ENCODE measurements around the gene ZNF69. TPM values are rescaled to one million over a fixed set of nuclear protein-coding genes. Genes with fewer than 3 reads are reported as not detected.
"Not testable (repeated sequence)": the region's sequence is repeated elsewhere in the genome, so short reads cannot be mapped to it uniquely, and the experiment has no call there.

Gene ZNF69
- total RNA-seq, 2 donors from 2014 or later = 24.6 to 28.8 TPM

DNA sequence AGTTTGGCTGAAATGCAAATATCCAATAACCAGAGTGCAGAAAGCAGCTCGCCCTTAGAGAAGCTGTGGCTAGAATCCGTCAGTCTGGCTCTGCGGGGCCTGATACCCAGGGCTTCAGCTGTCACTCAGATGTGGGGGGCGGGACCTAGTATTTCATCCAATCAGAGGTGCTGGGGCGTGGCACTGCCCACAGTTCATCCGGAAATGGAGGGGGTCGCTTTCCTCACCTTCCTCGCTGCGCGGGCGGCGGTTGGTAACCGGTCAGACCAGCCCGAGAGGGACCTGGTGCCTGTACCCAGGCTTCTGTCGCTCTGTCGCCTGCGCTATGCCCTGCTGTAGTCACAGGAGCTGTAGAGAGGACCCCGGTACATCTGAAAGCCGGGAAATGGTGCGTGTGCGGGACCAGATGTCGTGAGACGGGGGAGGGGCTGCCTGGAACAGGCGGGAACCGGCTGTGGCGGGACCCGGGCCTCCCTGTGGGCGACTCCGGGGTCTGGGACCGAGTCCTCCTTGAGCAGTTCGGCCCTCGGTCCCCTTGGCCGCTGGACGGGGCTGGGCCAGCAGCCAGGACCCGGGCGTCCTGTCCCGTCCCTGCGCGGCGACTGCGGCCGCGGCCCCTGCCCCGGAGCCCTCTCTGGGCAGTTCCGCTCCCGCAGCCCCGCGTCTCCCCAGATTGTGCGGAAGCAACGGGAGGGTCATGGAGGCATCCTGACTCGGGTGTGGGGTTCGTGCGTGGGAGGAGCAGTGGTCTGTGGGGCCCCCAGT is 37.5 kb downstream of the ZNF69 start, which contains the start of gene ZNF700:
Gene ZNF700, plus strand, starts transcription at position 222 of the 765 bp plus-strand sequence. Its CDS starts 104 bp downstream, at position 326.
- H3K4me3 ChIP-seq (ENCODE audit: low read length) = peak within 1 kb of the TSS; percentile 96
- H3K27ac ChIP-seq (ENCODE audit: low read depth, low read length) = peak within 1 kb of the TSS; percentile 55
- peaks cover 22% of the 10 kb centered on the region for H3K4me1 Mint-ChIP-seq
- peaks cover 6% of the 10 kb centered on the region for H3K27me3 Mint-ChIP-seq (ENCODE audit: insufficient read depth)
- peaks cover 30% of the 10 kb centered on the region for H3K36me3 Mint-ChIP-seq (ENCODE audit: low read depth)
- H3K27me3 ChIP-seq (ENCODE audit: control insufficient read depth, insufficient read depth, low read length, poor library complexity, severe bottlenecking) = no peaks in the 10 kb centered on the region
- peak within 1 kb of the TSS; percentile 93 for H3K9ac ChIP-seq (ENCODE audit: extremely low read depth, low read length, poor library complexity, severe bottlenecking)
- peak within 1 kb of the TSS; percentile 92 for H3K4me3 Mint-ChIP-seq
- H3K4me1 ChIP-seq (ENCODE audit: control insufficient read depth, insufficient read depth, low read length) = peaks cover 4% of the 10 kb centered on the region
- TF ChIP-seq, protein P1, sequence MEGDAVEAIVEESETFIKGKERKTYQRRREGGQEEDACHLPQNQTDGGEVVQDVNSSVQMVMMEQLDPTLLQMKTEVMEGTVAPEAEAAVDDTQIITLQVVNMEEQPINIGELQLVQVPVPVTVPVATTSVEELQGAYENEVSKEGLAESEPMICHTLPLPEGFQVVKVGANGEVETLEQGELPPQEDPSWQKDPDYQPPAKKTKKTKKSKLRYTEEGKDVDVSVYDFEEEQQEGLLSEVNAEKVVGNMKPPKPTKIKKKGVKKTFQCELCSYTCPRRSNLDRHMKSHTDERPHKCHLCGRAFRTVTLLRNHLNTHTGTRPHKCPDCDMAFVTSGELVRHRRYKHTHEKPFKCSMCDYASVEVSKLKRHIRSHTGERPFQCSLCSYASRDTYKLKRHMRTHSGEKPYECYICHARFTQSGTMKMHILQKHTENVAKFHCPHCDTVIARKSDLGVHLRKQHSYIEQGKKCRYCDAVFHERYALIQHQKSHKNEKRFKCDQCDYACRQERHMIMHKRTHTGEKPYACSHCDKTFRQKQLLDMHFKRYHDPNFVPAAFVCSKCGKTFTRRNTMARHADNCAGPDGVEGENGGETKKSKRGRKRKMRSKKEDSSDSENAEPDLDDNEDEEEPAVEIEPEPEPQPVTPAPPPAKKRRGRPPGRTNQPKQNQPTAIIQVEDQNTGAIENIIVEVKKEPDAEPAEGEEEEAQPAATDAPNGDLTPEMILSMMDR (conservative IDR thresholded peaks at IDR 0.05) = no peak
- 0 to 2% methylated on average over 22 to 53 of the region's 53 CpGs for WGBS, 2 experiments (ENCODE audit: insufficient coverage in 1 of 2, insufficient read length in 1 of 2)
- H3K36me3 ChIP-seq (ENCODE audit: control insufficient read depth, insufficient read depth, low read length) = peaks cover 10% of the 10 kb centered on the region
- peak within 1 kb of the TSS; percentile 98 for H3K27ac Mint-ChIP-seq
- H3K9me3 ChIP-seq (ENCODE audit: control insufficient read depth, low read length) = peaks cover 26% of the 10 kb centered on the region
- H3K9me3 Mint-ChIP-seq = peaks cover 49% of the 10 kb centered on the region
- peak; percentile 98 for DNase-seq

DNA sequence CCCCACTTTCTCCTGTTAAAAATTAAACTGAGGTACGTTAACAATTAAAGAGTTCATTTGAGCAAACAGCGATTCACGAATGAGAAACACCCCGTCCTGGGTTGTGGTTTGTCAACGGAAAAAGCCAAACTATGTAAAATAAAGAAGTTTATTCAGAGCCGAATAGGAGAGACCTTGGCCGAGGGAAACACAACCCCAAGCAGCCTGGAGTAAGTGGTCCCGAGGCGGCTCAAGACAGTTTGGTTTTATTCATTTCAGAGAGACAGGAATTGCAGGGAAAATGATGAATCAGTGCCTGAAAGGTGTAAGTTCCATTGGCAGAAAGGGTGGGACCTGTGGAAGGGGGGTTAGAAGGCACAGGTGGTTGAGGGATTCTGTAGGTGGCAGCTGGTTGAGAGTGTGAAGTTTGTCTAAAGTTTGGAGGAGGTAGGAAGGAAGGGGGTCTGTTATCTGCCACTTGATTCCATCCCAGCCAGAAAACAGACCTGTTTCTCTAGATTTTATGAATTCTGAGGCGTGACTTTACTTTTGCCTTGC is 38.1 kb downstream of the ZNF69 start:
- Mint-ChIP-seq H3K4me1 (peaks cover 22% of the 10 kb centered on the region), H3K9me3 (peaks cover 54% of the 10 kb centered on the region), H3K27ac (peak overlapping the region; percentile 89), H3K4me3 (peak overlapping the region; percentile 92), H3K36me3 (ENCODE audit: low read depth) (peaks cover 37% of the 10 kb centered on the region)
- H3K27ac ChIP-seq (ENCODE audit: low read depth, low read length); DNase-seq; H3K4me1 ChIP-seq (ENCODE audit: control insufficient read depth, insufficient read depth, low read length); H3K27me3 ChIP-seq (ENCODE audit: control insufficient read depth, insufficient read depth, low read length, poor library complexity, severe bottlenecking); H3K27me3 Mint-ChIP-seq (ENCODE audit: insufficient read depth): not testable (repeated sequence)
- Histone ChIP-seq H3K9ac (ENCODE audit: extremely low read depth, low read length, poor library complexity, severe bottlenecking) (peak overlapping the region; percentile 93), H3K4me3 (ENCODE audit: low read length) (peak overlapping the region; percentile 96), H3K36me3 (ENCODE audit: control insufficient read depth, insufficient read depth, low read length) (peaks cover 14% of the 10 kb centered on the region), H3K9me3 (ENCODE audit: control insufficient read depth, low read length) (peaks cover 28% of the 10 kb centered on the region)
- WGBS, 2 experiments (ENCODE audit: insufficient coverage in 1 of 2, insufficient read length in 1 of 2) = 4 to 18% methylated on average over 9 to 10 of the region's 10 CpGs

DNA sequence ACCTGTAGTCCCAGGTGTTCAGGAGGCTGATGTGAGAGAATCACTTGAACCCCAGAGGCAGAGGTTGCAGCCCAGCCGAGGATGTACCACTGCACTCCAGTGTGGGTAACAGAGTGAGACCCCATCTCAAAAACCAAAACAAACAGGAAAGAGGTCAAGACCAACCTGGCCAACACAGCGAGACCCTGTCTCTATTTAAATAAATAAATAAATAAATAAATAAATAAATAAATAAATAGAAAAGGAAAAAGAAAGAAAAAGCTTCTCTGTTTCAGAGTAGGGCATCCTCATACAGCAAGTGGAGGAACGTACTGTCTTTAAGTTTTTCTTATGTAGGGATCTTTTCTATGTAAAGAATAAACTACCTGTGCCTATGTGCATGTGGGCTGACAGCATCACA is 39.6 kb downstream of the ZNF69 start:
- Mint-ChIP-seq H3K27ac (no peak overlapping the region), H3K36me3 (ENCODE audit: low read depth) (peaks cover 50% of the 10 kb centered on the region), H3K27me3 (ENCODE audit: insufficient read depth) (peaks cover 6% of the 10 kb centered on the region), H3K4me1 (peaks cover 21% of the 10 kb centered on the region), H3K9me3 (peaks cover 65% of the 10 kb centered on the region), H3K4me3 (no peak overlapping the region)
- Histone ChIP-seq H3K27ac (ENCODE audit: low read depth, low read length) (no peak overlapping the region), H3K27me3 (ENCODE audit: control insufficient read depth, insufficient read depth, low read length, poor library complexity, severe bottlenecking) (no peaks in the 10 kb centered on the region), H3K4me3 (ENCODE audit: low read length) (no peak overlapping the region), H3K36me3 (ENCODE audit: control insufficient read depth, insufficient read depth, low read length) (peaks cover 20% of the 10 kb centered on the region), H3K9me3 (ENCODE audit: control insufficient read depth, low read length) (peaks cover 36% of the 10 kb centered on the region), H3K9ac (ENCODE audit: extremely low read depth, low read length, poor library complexity, severe bottlenecking) (no peak overlapping the region), H3K4me1 (ENCODE audit: control insufficient read depth, insufficient read depth, low read length) (peaks cover 2% of the 10 kb centered on the region)
- 83 to 94% methylated on average over 2 of the region's 3 CpGs for WGBS, 2 experiments (ENCODE audit: insufficient coverage in 1 of 2, insufficient read length in 1 of 2)
- TF ChIP-seq, protein P1 (conservative IDR thresholded peaks at IDR 0.05) = no peak
- no peak for DNase-seq

Measured in endodermal cell (in vitro differentiated cells).